HG02981 (cell line): ENCODE results near the gene DIO3.
"Not testable (repeated sequence)": the region's sequence is repeated elsewhere in the genome, so short reads cannot be mapped to it uniquely, and the experiment has no call there.

Source experiments
- ATAC-seq: cut with Tn5 transposase; IDR thresholded peaks from one replicate; pipeline ENCODE4 v1.9.1; 2021; ENCODE audit warnings: mild to moderate bottlenecking, moderate library complexity; ENCODE audit not compliant: unreplicated experiment

The DIO3 gene

DNA sequence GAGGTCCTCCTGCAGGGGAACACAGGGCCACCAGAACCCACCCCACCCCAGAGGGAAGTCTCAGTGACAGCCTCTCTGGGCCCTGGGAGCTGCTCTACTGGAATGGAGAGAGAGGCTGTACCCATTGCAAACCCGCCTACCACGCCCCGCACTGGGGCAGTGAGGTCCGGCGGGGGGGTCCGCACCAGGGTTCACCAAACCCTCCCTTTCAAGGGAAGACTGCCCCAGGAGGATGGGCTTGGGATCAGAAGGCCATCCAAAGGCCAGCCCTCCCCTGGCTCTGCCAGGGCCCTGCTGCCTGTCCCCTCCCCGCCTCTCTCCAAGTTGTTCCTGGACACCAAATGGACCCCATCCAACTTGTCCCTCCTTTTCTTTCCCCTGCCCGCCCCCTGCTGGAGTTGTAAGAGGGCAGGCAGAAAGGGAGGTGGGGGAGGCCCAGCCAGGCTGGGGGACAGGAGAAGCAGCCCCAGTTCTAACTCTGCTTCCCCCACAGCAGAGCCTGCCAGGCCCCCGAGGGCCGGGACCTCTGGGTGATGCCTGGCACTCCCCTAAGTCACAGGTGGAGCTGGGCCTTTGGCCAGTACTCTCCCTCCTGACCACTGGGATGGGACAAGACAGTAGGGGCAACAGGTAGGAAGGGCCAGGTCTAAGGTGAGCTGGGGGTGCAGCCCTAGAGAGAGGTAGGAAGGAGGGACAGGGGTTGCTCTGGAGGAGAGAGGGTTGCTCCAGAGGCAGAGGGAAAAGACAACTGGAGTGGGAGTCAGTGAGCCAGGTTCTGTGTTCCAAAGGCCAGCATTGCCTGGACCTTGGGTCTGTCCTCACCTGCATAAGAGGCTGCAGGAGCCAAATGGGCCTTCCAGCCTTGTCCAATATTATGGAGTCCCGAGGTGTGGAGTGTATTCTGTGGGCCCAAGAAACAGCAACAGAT, 3.2 kb upstream of the DIO3 start:
- no peak for ATAC-seq

DNA sequence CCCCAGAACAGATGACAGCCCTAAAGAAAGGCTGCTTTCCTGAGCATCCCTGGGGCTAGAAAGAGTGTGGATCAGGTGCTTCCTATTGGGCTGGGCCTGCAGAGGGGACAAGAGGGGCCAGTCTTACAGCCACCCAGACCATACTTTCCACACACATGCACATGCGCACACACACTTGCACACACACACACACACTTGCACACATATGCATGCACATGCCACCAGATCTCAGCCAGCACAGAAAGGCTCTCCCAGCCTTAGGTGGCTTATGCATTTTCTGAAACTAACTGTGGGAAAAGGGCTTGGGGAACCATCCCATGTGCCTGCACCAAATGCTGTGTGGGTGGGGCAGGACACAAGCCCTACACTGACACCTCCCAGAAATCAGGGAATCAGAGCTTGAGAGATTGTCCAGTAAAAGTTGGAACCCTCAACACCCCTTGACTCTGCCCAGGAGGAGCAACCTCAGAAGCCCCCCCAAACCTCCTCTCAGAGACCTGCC, 2.5 kb upstream of the DIO3 start:
- no peak for ATAC-seq

DNA sequence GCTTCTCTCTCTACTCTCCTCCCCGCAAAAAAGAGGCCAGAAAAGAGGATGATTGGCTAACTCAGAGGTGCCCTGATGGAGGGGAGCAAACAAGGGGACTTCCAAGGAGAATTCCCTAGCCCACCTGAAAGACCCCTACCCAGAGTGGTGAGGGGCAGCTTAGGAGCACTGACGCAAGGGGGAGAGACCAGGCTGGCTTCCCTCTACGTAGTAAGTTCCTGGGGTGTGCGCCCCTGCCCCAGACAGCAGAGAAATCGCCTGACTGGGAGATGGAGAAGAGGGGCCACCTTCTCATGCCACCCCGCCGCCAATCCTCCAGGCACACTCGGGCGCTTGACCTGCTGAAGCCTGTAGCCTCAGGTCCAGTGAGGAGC, 2.1 kb upstream of the DIO3 start:
- ATAC-seq = no peak

DNA sequence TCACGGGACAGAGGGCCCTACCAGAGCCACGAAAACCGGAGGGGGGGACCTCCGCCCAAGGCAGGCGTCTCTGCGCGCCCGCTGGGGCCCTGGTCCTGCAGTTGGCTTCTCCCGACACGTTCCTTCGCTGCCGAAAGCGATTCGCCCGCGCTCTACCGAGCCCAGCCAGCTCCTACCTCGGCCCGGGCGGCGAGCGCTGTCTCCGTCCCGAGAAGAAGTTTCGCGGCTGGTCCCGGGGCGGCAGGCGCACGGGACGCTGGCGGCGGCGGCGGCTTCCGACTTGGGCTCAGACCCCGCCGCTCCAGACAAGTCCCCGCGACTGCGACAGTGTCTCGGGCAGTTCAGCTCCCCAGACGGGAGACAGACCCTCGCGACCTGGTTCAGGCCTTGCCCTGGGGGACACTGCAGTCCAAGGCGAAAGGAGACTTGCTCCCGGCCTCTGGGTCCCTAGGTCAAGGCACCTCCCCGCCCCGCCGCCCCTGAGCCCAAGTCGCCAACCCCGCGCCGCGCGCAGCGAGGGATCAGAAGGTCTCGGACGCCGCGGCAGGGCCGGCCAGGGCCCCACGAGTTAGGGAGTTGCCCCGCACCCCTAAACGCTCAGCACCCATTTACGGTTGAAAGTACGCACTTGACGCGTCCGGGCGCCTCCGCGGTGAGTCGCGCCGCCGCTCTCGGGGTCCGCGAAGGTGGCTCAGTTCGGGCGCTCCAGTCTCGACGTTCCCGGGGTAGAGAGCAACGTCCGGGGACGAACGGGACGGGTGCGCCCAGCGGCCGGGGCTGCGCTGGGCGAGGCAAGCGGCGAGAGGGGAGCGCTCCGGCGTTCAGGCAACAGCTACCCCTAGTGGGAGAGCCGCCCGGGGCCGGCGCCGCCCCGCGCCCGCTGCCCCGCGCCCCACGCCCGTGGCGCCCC, 1.4 kb upstream of the DIO3 start:
- no peak for ATAC-seq

DNA sequence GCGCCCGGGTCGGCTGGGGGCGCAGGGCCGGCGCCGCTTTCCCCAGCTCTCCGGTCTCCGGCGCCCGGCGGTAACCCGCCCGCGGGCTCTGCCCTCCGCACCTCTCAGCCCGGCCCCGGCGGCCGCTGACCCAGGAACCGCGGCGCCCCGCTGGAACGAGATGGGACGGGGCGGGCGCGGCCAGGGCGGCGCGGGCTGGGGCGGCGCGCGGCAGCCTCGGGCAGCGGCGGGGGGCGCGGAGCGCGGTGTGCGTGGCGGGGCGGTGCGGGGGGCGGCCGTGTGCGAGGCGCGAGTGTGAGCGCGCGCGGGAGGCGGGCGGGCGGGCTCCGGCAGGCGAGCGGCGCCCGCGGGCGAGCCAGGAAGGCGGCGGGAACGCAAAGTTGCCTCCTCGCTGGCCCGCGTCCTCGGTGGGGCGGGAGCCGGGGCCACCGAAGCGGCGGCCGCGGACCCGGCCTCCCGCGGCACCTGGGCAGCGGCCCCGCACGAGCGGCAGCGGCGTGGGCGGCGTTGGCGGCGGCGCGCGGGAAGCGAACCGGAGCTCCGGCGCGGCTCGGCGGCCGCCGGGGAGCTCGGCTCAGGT, 671 bp upstream of the DIO3 start:
- ATAC-seq = no peak

DNA sequence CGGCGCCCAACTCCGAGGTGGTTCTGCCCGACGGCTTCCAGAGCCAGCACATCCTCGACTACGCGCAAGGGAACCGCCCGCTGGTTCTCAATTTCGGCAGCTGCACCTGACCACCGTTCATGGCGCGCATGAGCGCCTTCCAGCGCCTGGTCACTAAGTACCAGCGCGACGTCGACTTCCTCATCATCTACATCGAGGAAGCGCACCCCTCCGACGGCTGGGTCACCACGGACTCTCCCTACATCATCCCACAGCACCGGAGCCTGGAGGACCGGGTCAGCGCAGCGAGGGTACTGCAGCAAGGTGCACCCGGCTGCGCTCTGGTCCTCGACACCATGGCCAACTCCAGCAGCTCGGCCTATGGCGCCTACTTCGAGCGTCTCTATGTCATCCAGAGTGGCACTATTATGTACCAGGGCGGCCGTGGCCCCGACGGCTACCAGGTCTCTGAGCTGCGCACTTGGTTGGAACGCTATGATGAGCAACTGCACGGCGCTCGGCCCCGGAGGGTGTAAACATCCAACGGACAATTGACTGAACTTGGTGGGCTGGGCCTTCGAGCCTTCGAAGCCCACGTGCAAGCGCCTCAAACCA, 699 bp downstream of the DIO3 start:
- no peak for ATAC-seq

DNA sequence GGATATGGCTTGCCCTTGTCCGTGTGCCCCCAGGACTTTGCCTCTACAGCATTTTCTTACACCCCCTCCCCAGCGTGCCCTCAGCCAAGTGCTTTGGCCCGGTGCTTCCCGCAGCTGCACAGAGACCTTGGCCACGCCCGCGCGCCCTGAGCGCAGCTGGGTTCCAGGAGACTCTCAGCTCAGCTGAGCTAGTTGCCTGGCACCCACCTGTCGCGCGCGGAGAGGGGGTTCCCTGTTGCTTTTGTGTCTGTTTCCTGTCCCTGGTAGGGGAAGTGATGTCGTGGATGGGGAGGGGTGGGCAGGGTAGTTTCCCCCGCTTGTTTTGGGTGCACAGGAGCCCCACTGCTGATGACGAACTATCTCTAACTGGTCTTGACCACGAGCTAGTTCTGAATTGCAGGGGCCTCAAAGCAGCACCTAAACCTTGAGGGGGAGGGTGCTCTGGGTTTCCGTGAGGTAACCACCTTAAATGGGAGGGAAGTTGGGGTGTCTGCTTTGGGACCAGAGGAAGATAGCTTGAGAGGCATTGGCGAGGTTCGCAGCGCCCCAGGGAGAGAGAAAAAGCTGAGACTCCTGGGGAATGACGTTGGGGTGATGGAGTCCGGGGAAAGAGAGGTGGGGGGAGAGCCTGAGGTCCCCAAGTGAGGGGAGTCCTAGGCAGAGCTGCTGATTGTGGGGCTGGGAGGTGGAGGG, 1.5 kb downstream of the DIO3 start:
- no peak for ATAC-seq

DNA sequence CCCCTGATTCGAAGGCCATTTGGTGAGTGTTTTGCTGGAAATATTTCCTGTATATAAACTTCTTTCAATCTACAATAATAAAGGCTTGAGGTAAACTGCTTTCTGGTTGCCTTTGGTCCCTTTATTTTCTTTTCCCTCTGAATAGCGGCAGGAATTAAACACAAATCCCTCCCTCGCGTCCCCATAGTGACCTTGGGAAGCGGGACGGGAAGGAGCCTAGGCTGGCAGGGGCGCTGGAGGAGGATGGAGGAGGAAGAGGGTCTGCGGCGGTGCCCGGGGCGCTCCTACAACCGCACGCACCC, 2.0 kb downstream of the DIO3 start:
- ATAC-seq = no peak

DNA sequence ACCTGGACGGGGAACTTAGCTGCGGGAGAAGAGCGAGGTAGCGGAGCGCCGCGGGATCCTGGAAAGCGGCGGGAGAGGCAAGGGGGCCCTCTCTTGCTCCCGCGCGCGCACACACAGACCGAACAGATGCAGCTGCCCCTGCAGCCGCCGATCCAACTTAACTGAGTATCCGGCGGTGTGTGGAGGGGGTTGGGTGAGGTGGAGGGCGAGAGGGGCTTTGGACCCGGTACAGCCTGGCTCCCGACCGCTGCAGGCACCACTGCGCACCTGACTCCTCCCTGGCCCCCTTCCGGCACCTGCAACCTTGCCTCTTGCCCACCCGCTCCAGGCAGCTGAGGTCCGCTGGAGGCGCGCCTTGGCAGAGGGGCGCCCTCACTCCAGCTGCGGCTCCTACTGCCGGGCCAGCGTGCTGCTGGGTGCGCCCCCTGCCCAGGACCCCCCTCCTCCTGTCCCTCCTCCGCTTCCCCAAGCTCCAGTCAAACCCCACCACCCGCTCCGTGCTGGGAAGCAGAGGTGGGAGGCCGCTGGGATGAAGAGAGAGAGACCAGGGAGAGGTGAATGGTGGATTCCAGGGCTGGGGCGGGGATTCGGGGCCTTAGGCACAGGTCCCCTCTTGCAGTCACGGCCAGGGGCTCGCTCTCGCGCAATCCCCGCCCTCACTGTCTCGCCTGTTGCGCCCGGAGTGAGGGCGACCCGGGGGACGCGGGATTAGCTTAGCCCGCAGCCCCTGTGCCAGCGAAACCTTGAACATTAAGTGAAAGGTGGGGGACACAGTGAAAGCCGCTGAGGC, 2.6 kb downstream of the DIO3 start:
- ATAC-seq = no peak

DNA sequence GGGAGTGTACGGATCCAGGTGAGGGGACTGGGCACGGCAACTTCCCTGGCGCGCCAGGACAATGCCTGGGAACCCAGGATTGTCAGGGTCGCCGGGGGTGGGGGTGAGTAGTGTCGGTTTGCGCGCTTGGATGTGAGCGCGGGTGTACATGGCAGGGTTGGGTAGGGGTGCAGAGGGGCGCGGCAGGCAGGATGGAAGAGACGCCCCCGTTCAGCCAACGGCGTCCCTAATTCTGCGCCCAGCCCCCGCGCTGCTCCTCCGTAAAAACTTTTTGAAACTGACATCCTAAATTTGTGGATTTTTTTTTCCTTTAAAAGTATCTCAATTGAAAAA, 3.1 kb downstream of the DIO3 start:
- ATAC-seq = no peak

DNA sequence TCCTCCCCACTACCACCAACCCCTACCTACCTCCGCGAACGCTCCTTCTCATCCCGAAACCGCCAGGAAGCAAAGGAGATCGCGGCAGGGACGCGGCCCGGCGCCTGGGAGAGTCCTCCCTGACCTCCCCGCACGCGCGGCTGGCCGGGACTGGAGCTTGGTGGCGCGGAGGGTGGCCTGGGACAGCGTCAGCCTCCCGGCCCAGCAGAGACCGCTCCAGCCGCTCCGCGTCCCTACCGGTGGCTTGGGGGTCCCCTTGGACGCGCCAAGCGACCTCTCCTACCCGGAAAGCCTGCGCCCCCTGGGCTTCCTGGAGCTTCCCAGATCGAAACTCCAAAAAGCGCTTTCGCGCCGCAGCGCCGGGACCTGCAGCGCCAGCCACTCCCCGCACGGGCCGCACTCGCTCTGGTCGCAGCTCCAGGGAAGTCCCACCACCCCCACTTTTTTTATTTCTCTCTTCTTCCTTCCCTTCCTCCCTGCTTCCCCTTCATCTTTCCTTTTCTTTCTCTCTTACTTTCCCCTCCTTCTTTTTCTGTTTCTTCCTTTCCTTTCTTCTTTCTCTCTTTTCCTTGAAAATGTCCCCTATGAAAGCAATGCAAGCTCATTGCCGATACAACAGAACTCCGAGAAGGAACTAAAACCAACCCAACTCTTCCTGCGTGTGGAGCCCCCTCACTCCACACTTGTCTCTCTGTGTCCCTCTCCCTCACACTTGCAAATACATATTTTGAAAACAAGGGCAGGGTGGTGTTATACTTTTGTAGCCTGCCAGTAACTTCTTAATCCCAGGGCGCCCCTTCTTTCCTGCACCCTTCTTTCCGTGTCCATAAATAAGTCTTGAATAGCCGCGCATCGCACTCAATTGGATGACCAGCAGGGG, 3.8 kb downstream of the DIO3 start:
- no peak for ATAC-seq

DNA sequence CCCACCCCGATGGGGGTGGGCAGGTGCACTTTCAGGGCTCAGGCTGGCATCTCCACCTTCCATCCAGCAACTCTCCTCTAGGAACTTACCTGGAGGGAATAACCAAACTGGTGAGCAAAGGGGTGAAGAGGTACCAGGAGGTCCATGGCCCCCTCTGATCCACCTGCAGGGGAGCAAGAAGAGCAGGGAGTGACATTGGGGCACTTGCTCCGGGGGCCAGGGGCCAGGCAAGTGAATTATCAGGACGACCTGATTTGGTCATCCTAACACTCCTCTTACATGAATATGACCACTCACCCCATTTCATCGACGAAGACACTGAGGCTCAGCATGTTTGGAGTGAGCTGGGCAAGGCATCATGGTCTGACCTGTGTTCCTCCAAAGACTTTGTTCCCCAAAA, 6.0 kb downstream of the DIO3 start:
- no peak for ATAC-seq

DNA sequence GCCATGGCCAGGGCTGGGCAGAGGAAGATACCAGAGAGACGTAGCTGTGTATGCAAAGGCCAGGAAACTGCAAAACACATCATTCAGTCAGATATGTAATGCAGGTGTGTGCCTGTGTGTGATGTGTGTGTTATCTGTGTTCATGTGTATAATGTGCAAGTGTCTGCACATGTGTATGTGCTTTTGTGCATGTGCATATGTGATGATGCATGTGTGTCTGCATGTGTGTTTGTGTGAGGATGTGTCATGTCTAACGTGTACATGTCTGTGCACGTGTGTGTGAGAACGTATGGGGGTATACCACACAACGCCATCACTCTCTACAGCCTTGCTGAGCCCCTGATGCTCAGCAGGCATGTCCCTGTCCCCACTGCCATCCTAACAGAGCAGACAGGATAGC, 9.7 kb downstream of the DIO3 start:
- ATAC-seq = no peak

DNA sequence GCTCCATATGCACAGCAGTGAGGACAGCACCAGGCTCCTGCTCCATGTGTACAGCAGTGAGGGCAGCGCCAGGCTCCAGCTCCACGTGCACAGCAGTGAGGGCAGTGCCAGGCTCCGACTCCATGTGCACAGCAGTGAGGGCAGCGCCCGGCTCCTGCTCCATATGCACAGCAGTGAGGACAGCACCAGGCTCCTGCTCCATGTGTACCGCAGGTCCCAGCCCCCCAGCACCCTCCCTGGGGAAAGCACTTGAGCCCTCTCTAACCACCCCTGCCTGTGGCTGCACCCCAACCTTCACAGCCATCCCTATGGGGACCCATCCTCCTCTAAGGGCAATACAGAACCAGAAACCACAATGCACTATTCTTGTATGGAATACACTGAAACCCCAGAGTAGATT, 11.2 kb downstream of the DIO3 start:
- ATAC-seq = not testable (repeated sequence)

DNA sequence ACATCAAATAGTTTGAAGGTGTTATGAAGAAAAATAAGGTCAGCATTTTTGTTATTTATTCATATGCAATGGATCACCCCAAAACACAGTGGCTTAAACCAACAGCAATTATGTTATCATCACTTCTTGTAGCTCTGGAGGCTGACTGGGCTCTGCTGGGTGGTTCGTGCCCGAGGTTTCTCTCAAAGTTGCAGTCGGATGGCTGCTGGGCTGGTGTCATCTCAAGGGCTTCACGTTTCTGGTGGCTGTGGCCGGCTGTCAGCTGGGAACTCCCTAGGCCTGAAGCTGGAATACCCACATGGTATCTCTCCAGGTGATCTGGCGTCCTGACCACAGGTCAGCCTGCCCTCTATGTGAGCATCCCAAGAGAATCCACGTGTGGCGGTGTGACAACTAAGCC, 12.0 kb downstream of the DIO3 start:
- ATAC-seq = no peak

DNA sequence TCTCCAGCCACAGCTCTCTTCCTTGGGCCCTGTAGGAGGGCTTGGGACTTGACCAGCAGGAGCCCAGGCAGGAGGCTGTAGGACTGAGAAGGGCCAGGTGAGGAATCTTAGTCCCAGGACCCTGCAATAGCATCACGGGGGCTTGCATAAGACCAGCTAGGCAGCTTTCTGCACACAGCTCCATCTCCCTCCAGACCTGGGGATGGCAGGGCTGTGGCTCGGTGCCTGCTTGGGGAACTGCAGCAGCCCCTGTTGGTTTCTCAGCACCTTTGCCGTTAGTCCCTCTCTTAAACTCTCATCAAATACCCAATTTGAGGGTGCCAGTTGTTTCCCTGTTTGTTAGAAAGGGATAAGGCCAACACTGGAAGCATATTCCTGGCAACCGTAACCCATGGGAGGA, 14.3 kb downstream of the DIO3 start:
- no peak for ATAC-seq

DNA sequence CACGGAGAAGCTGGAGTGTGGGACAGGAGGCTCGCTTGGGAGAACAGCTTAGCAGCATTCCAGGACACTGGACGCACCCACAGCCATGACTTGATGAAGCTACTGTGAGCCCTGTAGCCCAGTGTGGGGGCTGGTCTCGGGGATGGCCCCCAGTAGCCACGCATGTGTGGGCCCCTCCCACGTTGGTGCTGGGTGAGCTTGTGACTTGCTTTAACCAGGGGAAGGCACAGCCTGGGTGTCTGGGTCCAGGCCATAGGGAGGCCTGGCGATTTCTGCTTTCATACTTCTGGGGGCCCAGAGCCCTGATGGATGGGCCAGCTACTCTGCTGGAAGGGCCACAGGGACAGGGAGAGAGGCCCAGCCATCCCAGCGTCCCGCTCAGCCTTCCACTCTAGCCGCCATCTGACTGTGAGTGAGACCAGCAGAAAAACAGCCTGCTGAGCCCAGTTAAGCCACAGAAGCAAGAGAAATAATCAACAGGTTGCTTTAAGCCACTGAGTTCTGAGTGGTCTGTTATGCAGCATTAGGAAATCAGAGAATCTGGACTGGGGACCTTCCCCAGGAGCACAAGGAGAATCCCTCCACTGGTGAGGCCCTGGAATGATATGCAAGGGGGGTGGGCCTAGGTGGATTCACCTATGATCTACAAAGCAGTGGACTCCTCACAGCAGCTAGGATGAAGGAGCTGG, 16.1 kb downstream of the DIO3 start:
- ATAC-seq = no peak

DNA sequence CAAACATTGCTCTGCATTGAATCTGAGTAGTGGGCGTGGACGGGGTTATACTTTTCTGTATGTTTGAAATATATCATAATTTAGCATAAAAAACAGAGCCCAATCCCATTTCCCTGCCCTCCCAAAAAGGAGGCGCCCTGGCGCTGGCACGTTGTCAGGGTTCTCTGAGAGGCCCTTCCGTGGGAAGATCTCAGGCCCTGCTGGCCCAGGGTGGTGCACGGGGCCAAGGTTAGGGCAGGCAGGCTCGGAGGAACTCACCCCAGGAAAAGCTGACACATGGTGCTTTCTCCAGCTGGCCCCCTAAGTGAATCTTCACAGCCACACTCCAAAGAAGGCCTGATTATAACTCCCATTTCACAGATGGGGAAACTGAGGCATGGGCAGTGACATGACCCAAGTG, 17.2 kb downstream of the DIO3 start:
- ATAC-seq = no peak
